Neural cell (in vitro differentiated cells): ENCODE results near the gene GTSE1. TPM values are rescaled to one million over a fixed set of nuclear protein-coding genes. Genes with fewer than 3 reads are reported as not detected.

Experiments used
- H2AFZ ChIP-seq: fragments of 200-600, 300-800 bp; sonication (generic), shearing (Covaris generic); 2 replicates; pipeline ENCODE4 v1.6.0; 2014; ENCODE audit warnings: low read depth, mild to moderate bottlenecking, antibody characterized with exemption, low read length, moderate library complexity
- H3F3A ChIP-seq: fragments of 200-600 bp; shearing (Covaris generic); 2 replicates; pipeline ENCODE4 v1.6.1; 2016; ENCODE audit warnings: mild to moderate bottlenecking, moderate library complexity, mixed read lengths, antibody characterized with exemption, low read length; ENCODE audit not compliant: insufficient read depth, poor library complexity, severe bottlenecking
- H3K27ac ChIP-seq: fragments of 200-600, 300-800 bp; sonication (generic), shearing (Covaris generic); 2 replicates; pipeline ENCODE4 v1.5.1; 2014; ENCODE audit warnings: mild to moderate bottlenecking, low read length, moderate library complexity
- H3K27me3 ChIP-seq: fragments of 300-800, 200-600 bp; sonication (generic), shearing (Covaris generic); 2 replicates; pipeline ENCODE4 v1.6.0; 2014; ENCODE audit warnings: mild to moderate bottlenecking, low read depth, low read length, moderate library complexity; ENCODE audit not compliant: insufficient read depth
- H3K36me3 ChIP-seq: fragments of 300-800, 200-600 bp; sonication (generic), shearing (Covaris generic); 2 replicates; pipeline ENCODE4 v1.5.1; 2014; ENCODE audit warnings: mild to moderate bottlenecking, antibody characterized with exemption, low read length, moderate library complexity; ENCODE audit not compliant: insufficient read depth
- H3K4me2 ChIP-seq: fragments of 300-800, 200-600 bp; sonication (generic), shearing (Covaris generic); 2 replicates; pipeline ENCODE4 v1.6.0; 2014; ENCODE audit warnings: mild to moderate bottlenecking, low read length
- H3K4me3 ChIP-seq: fragments of 300-800, 200-600 bp; sonication (generic), shearing (Covaris generic); 2 replicates; pipeline ENCODE4 v1.5.1; 2014; ENCODE audit warnings: mild to moderate bottlenecking, low read length, moderate library complexity
- H3K79me2 ChIP-seq: fragments of 200-600 bp; shearing (Covaris generic); replicated peaks from 2 replicates; pipeline ENCODE4 v1.6.0; 2014; ENCODE audit warnings: mild to moderate bottlenecking, low read length, moderate library complexity; ENCODE audit not compliant: insufficient read depth
- H3K9ac ChIP-seq: fragments of 300-800, 200-600 bp; sonication (generic), shearing (Covaris generic); 2 replicates; pipeline ENCODE4 v1.6.1; 2016; ENCODE audit warnings: mild to moderate bottlenecking, low read length, mixed read lengths
- H3K9me2 ChIP-seq: fragments of 200-600 bp; shearing (Covaris generic); 2 replicates; pipeline ENCODE4 v1.6.1; 2016; ENCODE audit warnings: mild to moderate bottlenecking, low read length, mixed read lengths; ENCODE audit not compliant: insufficient read depth
- H3K9me3 ChIP-seq: fragments of 200-600, 300-800 bp; sonication (generic), shearing (Covaris generic); 2 replicates; pipeline ENCODE4 v1.6.1; 2016; ENCODE audit warnings: mild to moderate bottlenecking, mixed run types, low read length, moderate library complexity, mixed read lengths
- H4K20me1 ChIP-seq: fragments of 200-600 bp; shearing (Covaris generic); 2 replicates; pipeline ENCODE4 v1.6.1; 2016; ENCODE audit warnings: mild to moderate bottlenecking, mixed run types; ENCODE audit not compliant: insufficient read depth
- EP300 ChIP-seq: fragments of 450-650 bp; conservative IDR thresholded peaks from 2 replicates; pipeline ENCODE4 v1.6.1; 2014; ENCODE audit warnings: antibody characterized with exemption, mild to moderate bottlenecking, moderate library complexity; ENCODE audit not compliant: poor library complexity, severe bottlenecking
- EZH2 ChIP-seq: fragments of 200-600, 300-800 bp; shearing (Covaris generic), sonication (generic); IDR thresholded peaks from 2 replicates; pipeline ENCODE4 v1.6.1; 2014; ENCODE audit warnings: antibody characterized with exemption, low read length, borderline replicate concordance, mild to moderate bottlenecking; ENCODE audit not compliant: insufficient read depth, poor library complexity, severe bottlenecking
- MXI1 ChIP-seq: fragments of 450-650 bp; conservative IDR thresholded peaks from 2 replicates; pipeline ENCODE4 v1.6.1; 2014; ENCODE audit warnings: antibody characterized with exemption, mild to moderate bottlenecking; ENCODE audit not compliant: poor library complexity, severe bottlenecking
- POLR2AphosphoS5 ChIP-seq: IDR thresholded peaks from 2 replicates; pipeline ENCODE4 v1.6.1; 2012
- RAD21 ChIP-seq: fragments of 450-650 bp; conservative IDR thresholded peaks from 2 replicates; pipeline ENCODE4 v1.6.1; 2014; ENCODE audit warnings: antibody characterized with exemption, mild to moderate bottlenecking, moderate library complexity
- SMC3 ChIP-seq: fragments of 450-650 bp; conservative IDR thresholded peaks from 2 replicates; pipeline ENCODE4 v1.6.1; 2014; ENCODE audit warnings: antibody characterized with exemption, mild to moderate bottlenecking, moderate library complexity; ENCODE audit not compliant: poor library complexity
- TAF1 ChIP-seq: IDR thresholded peaks from 2 replicates; pipeline ENCODE4 v1.6.1; 2012; ENCODE audit warnings: low read depth
- polyA plus RNA-seq: library from polyadenylated mRNA; depleted of rRNA; stranded (reverse); fragments of >200 nt; gene quantifications from 2 replicates; pipeline ENCODE4 v1.2.3, GENCODE V29; 2014
- TF ChIP-seq, protein P1 (sequence below): IDR thresholded peaks from 2 replicates; pipeline ENCODE4 v1.6.1; 2012; ENCODE audit warnings: borderline replicate concordance
- TF ChIP-seq, protein P2 (sequence below): fragments of 450-650 bp; IDR thresholded peaks from 2 replicates; pipeline ENCODE4 v1.5.1; 2014; ENCODE audit warnings: antibody characterized with exemption, mild to moderate bottlenecking, moderate library complexity; ENCODE audit not compliant: poor library complexity, severe bottlenecking

Gene GTSE1
- polyA plus RNA-seq, 1 donor from 2014 or later, result 0.28 TPM

DNA sequence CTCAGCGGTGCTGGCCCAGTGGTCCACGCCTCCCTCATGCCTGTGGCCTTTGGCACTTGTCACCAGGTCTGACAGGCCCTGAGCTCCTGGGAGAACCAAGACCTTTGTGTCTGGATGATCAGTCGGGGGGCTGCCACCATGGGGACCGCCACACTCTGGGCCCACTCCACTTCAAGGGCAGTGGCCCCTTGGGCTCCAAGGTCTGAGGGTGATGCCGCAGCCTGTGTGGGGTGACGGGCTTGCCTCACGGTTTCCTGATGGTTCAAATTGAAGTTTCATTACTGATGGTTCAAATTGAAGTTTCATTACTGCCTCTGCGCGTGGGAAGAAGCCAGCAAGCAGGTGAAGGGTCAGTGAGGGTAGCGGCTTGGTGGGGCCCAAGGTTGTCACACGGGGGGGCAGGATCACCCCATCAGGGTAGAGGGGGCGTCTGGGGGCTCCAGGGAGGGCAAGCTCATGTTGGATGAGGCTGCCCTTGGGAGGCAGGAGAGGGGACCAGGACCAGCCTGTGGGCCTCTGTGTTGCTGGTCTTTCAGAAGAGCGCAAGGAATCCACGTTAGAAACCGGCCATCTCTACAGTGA, 66.4 kb downstream of the GTSE1 start:
- no peaks in the 10 kb centered on the region for H3K27me3 ChIP-seq
- H3K9me3 ChIP-seq, result no peaks in the 10 kb centered on the region
- no peaks in the 10 kb centered on the region for H3K79me2 ChIP-seq
- H3K4me2 ChIP-seq, result no peak overlapping the region
- H4K20me1 ChIP-seq, result no peaks in the 10 kb centered on the region
- H2AFZ ChIP-seq, result no peak overlapping the region
- no peak overlapping the region for H3K9ac ChIP-seq
- H3K9me2 ChIP-seq, result no peaks in the 10 kb centered on the region
- no peaks in the 10 kb centered on the region for H3K36me3 ChIP-seq
- no peak overlapping the region for H3K4me3 ChIP-seq
- TF ChIP-seq RAD21, result no peak
- no peak for TF ChIP-seq MXI1
- TF ChIP-seq, protein P1, sequence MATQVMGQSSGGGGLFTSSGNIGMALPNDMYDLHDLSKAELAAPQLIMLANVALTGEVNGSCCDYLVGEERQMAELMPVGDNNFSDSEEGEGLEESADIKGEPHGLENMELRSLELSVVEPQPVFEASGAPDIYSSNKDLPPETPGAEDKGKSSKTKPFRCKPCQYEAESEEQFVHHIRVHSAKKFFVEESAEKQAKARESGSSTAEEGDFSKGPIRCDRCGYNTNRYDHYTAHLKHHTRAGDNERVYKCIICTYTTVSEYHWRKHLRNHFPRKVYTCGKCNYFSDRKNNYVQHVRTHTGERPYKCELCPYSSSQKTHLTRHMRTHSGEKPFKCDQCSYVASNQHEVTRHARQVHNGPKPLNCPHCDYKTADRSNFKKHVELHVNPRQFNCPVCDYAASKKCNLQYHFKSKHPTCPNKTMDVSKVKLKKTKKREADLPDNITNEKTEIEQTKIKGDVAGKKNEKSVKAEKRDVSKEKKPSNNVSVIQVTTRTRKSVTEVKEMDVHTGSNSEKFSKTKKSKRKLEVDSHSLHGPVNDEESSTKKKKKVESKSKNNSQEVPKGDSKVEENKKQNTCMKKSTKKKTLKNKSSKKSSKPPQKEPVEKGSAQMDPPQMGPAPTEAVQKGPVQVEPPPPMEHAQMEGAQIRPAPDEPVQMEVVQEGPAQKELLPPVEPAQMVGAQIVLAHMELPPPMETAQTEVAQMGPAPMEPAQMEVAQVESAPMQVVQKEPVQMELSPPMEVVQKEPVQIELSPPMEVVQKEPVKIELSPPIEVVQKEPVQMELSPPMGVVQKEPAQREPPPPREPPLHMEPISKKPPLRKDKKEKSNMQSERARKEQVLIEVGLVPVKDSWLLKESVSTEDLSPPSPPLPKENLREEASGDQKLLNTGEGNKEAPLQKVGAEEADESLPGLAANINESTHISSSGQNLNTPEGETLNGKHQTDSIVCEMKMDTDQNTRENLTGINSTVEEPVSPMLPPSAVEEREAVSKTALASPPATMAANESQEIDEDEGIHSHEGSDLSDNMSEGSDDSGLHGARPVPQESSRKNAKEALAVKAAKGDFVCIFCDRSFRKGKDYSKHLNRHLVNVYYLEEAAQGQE, result no peak
- no peak for TF ChIP-seq EZH2
- TF ChIP-seq SMC3, result no peak
- TF ChIP-seq, protein P2, sequence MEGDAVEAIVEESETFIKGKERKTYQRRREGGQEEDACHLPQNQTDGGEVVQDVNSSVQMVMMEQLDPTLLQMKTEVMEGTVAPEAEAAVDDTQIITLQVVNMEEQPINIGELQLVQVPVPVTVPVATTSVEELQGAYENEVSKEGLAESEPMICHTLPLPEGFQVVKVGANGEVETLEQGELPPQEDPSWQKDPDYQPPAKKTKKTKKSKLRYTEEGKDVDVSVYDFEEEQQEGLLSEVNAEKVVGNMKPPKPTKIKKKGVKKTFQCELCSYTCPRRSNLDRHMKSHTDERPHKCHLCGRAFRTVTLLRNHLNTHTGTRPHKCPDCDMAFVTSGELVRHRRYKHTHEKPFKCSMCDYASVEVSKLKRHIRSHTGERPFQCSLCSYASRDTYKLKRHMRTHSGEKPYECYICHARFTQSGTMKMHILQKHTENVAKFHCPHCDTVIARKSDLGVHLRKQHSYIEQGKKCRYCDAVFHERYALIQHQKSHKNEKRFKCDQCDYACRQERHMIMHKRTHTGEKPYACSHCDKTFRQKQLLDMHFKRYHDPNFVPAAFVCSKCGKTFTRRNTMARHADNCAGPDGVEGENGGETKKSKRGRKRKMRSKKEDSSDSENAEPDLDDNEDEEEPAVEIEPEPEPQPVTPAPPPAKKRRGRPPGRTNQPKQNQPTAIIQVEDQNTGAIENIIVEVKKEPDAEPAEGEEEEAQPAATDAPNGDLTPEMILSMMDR, result no peak
- no peak for TF ChIP-seq TAF1
- no peak for TF ChIP-seq EP300
- TF ChIP-seq POLR2AphosphoS5, result no peak
- no peaks in the 10 kb centered on the region for H3F3A ChIP-seq
- no peak overlapping the region for H3K27ac ChIP-seq

DNA sequence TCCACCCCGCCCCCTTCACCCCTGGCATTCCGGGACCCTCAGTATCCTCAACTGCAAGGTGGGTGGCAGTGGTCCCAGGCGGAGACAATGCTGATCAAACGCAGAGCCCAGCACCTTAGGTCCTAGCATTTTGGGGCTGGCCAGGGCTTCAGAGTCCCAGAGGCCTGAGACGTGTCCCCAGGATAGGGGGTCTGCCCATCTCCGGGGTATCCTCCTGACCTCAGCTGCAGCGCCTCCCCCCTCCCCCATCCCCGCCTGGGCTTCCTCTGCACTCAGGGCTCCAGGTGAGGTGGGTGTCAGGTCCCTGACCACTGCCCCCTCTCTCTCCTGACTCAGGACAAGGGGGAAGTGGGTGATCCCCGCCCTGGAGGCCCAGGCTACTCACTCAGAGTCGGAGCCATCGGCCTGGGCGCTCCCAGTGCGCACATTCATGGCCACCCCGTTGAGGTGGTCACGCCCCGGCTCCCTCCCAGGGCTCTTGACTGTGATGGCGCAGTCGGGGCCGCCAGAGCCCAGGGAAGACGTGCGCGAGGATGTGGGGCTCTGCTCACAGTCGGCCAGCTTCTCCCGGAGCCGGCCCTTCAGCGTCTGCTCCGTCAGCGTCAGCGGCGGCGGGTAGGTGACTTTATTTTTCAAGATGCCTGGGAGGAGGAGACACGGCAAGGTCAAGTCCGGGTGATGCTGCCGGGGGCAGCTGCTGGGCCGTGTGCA, 67.1 kb downstream of the GTSE1 start:
- Histone ChIP-seq H3K9ac (no peak overlapping the region), H3K9me2 (no peaks in the 10 kb centered on the region), H2AFZ (no peak overlapping the region), H3K27me3 (no peaks in the 10 kb centered on the region), H3F3A (no peaks in the 10 kb centered on the region), H3K36me3 (no peaks in the 10 kb centered on the region), H3K9me3 (no peaks in the 10 kb centered on the region), H3K79me2 (no peaks in the 10 kb centered on the region), H3K27ac (no peak overlapping the region), H3K4me3 (no peak overlapping the region), H4K20me1 (no peaks in the 10 kb centered on the region), H3K4me2 (no peak overlapping the region)
- TF ChIP-seq, protein P1, result no peak
- no peak for TF ChIP-seq EZH2
